CMK (cell line): Measurements from ENCODE around the gene NKG7.

Source experiments
- DNase-seq: peaks from one replicate; pipeline ENCODE4 v3.0.0-alpha.2; 2010; ENCODE audit warnings: low read depth

Gene NKG7

GRCh38 chr19:51361239-51361638, 11.2 kb downstream of the NKG7 start:
- no peak for DNase-seq

GRCh38 chr19:51359294-51359693, 13.2 kb downstream of the NKG7 start:
- DNase-seq = no peak

- no peak for DNase-seq
These were observed 14.5 kb downstream of the NKG7 start for GRCh38 chr19:51357952-51358351.

- no peak for DNase-seq
These were observed 16.2 kb downstream of the NKG7 start for GRCh38 chr19:51356159-51356801.

- no peak for DNase-seq
These were observed 17.7 kb downstream of the NKG7 start for GRCh38 chr19:51354742-51355148.

- no peak for DNase-seq
These were observed 18.2 kb downstream of the NKG7 start for GRCh38 chr19:51354103-51354741.

GRCh38 chr19:51352783-51353360, 19.6 kb downstream of the NKG7 start:
- no peak for DNase-seq

- DNase-seq = no peak
These were observed 21.0 kb downstream of the NKG7 start for GRCh38 chr19:51351266-51351990.

GRCh38 chr19:51347209-51347928, 25.1 kb downstream of the NKG7 start:
- DNase-seq = no peak

- no peak for DNase-seq
These were observed 25.7 kb downstream of the NKG7 start for GRCh38 chr19:51346742-51347141.

GRCh38 chr19:51345076-51345620, 27.3 kb downstream of the NKG7 start:
- DNase-seq = no peak

- DNase-seq = no peak
These were observed 29.6 kb downstream of the NKG7 start for GRCh38 chr19:51342631-51343569.

- DNase-seq = no peak
These were observed 30.4 kb downstream of the NKG7 start, which contains the start of gene VSIG10L for GRCh38 chr19:51341976-51342580. VSIG10L (minus strand) TSS chr19:51342139; CDS start chr19:51342124, 15 bp downstream.

GRCh38 chr19:51341066-51341465, 31.4 kb downstream of the NKG7 start:
- no peak for DNase-seq

- DNase-seq = peak; percentile 96
These were observed 32.5 kb downstream of the NKG7 start for GRCh38 chr19:51339687-51340656.

GRCh38 chr19:51339313-51339686, 33.2 kb downstream of the NKG7 start:
- DNase-seq = no peak

- DNase-seq = peak; percentile 68
These were observed 33.7 kb downstream of the NKG7 start for GRCh38 chr19:51338563-51339312.

GRCh38 chr19:51337861-51338562, 34.4 kb downstream of the NKG7 start:
- DNase-seq = no peak
